Keratinocyte (primary cell): ENCODE results near the gene ZNF280D. TPM values are rescaled to one million over a fixed set of nuclear protein-coding genes. Genes with fewer than 3 reads are reported as not detected.

Experiments used
- DNase-seq: peaks from one replicate; pipeline ENCODE4 v3.0.0-alpha.2; 2011; ENCODE audit warnings: low read depth, missing footprints, low spot score
- FAIRE-seq: peaks from 2 replicates; lab custom pipeline; 2011; peaks lifted over from hg19 to GRCh38; lab: Jason Lieb, UNC
- H2AFZ ChIP-seq: 2 replicates; pipeline ENCODE4 v1.6.0; 2012; ENCODE audit warnings: low read length, control low read depth, inconsistent platforms; ENCODE audit not compliant: control insufficient read depth
- H3K27ac ChIP-seq: 2 replicates; pipeline ENCODE4 v1.5.1; 2011; ENCODE audit warnings: low read length; ENCODE audit not compliant: control insufficient read depth, insufficient read depth
- H3K27me3 ChIP-seq: 3 replicates; pipeline ENCODE4 v1.6.0; 2011; ENCODE audit warnings: low read length; ENCODE audit not compliant: control insufficient read depth, insufficient read depth; ENCODE audit errors: extremely low read depth
- H3K36me3 ChIP-seq, 2 experiments: 2 replicates in 1 of 2; 3 replicates in 1 of 2; pipeline ENCODE4 v1.5.1; 2011; ENCODE audit warnings: low read length in 2 of 2, mild to moderate bottlenecking in 1 of 2; ENCODE audit not compliant: control insufficient read depth in 2 of 2, insufficient read depth in 2 of 2; ENCODE audit errors: extremely low read depth in 1 of 2
- H3K4me1 ChIP-seq: 3 replicates; pipeline ENCODE4 v1.5.1; 2011; ENCODE audit warnings: low read length; ENCODE audit not compliant: control insufficient read depth, insufficient read depth; ENCODE audit errors: extremely low read depth
- H3K4me2 ChIP-seq: 3 replicates; pipeline ENCODE4 v1.6.0; 2011; ENCODE audit warnings: low read depth, low read length; ENCODE audit not compliant: control insufficient read depth, insufficient read depth; ENCODE audit errors: extremely low read depth
- H3K4me3 ChIP-seq, 3 experiments: fragments of 200-600 bp in 1 of 3; sonication (generic) in 1 of 3; 2 replicates in 2 of 3; 3 replicates in 1 of 3; pipeline ENCODE4 v1.5.1; 2011 to 2016; ENCODE audit warnings: low read length in 3 of 3, mild to moderate bottlenecking in 3 of 3, control low read depth in 2 of 3, inconsistent platforms in 1 of 3, low read depth in 1 of 3, mixed read lengths in 1 of 3, mixed run types in 1 of 3, moderate library complexity in 1 of 3; ENCODE audit not compliant: control insufficient read depth in 2 of 3, insufficient read depth in 2 of 3; ENCODE audit errors: extremely low read depth in 1 of 3
- H3K79me2 ChIP-seq: 2 replicates; pipeline ENCODE4 v1.6.0; 2012; ENCODE audit warnings: low read length; ENCODE audit not compliant: control insufficient read depth, insufficient read depth
- H3K9ac ChIP-seq: 3 replicates; pipeline ENCODE4 v1.6.0; 2011; ENCODE audit warnings: low read length; ENCODE audit not compliant: control insufficient read depth, insufficient read depth; ENCODE audit errors: extremely low read depth
- H3K9me1 ChIP-seq: 3 replicates; pipeline ENCODE4 v1.6.0; 2011; ENCODE audit warnings: low read length; ENCODE audit not compliant: control insufficient read depth, insufficient read depth; ENCODE audit errors: extremely low read depth
- H3K9me3 ChIP-seq: 2 replicates; pipeline ENCODE4 v1.5.1; 2012; ENCODE audit warnings: low read depth, low read length; ENCODE audit not compliant: control insufficient read depth
- H4K20me1 ChIP-seq: 3 replicates; pipeline ENCODE4 v1.6.0; 2011; ENCODE audit warnings: low read length; ENCODE audit not compliant: control insufficient read depth, insufficient read depth; ENCODE audit errors: extremely low read depth
- EZH2 ChIP-seq: IDR thresholded peaks from one replicate; pipeline ENCODE4 v1.6.1; 2012; ENCODE audit warnings: inconsistent platforms, mild to moderate bottlenecking, low read length, moderate library complexity
- dilution Hi-C: fragments of 300-500 bp; cut with MboI; formaldehyde crosslinking; loops from one replicate; pipeline ENCODE4 v1.7.0; 2020; ENCODE audit warnings: low sequenced_read_pairs; ENCODE audit not compliant: extremely low pct_ligation_motif_present
- polyA plus RNA-seq, 5 experiments: library from polyadenylated mRNA; depleted of rRNA in 3 of 5; stranded (reverse) in 3 of 5; stranded (forward) in 1 of 5; unstranded in 1 of 5; fragments of >200 nt; gene quantifications; 1 replicate in 1 of 5; 2 replicates in 3 of 5; 3 replicates in 1 of 5; pipeline versions ENCODE4 v1.2.1 to v1.2.3, GENCODE V29; 2011 to 2012; ENCODE audit warnings: missing spikeins in 2 of 5, low read depth in 1 of 5, low replicate concordance in 1 of 5
- TF ChIP-seq, protein P1 (sequence below), 3 experiments: IDR thresholded peaks in 1 of 3; conservative IDR thresholded peaks in 1 of 3; optimal IDR thresholded peaks in 1 of 3; 2 replicates in 2 of 3; 3 replicates in 1 of 3; pipeline versions ENCODE3 to v1.5.1; 2011; ENCODE audit warnings: low read length in 3 of 3, mild to moderate bottlenecking in 3 of 3, moderate library complexity in 2 of 3, control low read depth in 1 of 3, inconsistent platforms in 1 of 3; ENCODE audit not compliant: insufficient read depth in 2 of 3; ENCODE audit errors: extremely low read depth in 1 of 3

ZNF280D gene
- polyA plus RNA-seq, 1 donor (not counting 4 experiments of a cell fraction or from before 2014, with no cell fraction given): 8.7 TPM

DNA sequence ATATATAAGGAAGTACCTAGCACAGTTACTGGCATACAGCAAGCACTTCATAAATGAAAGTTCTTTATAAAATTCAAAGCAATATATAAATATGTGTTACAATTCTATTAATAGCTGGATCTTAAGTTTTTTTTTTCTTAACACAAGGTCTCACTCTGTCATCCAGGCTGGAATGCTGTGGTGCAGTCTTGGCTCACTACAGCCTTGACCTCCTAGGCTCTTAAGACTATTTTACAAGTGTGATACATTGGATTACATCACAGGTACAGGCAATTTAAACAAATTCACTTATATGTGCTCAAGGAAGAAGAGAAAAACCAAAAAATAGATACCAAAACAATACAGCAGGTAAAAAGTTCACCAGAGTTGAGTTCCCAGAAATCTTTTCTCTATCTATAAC lies 60.6 kb downstream of the ZNF280D start:
- Histone ChIP-seq H3K4me2 (no peak overlapping the region), H3K27me3 (no peaks in the 10 kb centered on the region), H3K4me3 (no peak overlapping the region), H3K9ac (no peak overlapping the region), H3K36me3 (peaks cover 0 to 2% of the 10 kb centered on the region in 2 experiments), H3K9me3 (no peaks in the 10 kb centered on the region), H3K79me2 (no peaks in the 10 kb centered on the region), H4K20me1 (no peaks in the 10 kb centered on the region), H3K4me1 (no peaks in the 10 kb centered on the region), H3K27ac (no peak overlapping the region), H2AFZ (no peak overlapping the region), H3K9me1 (no peaks in the 10 kb centered on the region)
- no peak for TF ChIP-seq EZH2
- TF ChIP-seq, protein P1, sequence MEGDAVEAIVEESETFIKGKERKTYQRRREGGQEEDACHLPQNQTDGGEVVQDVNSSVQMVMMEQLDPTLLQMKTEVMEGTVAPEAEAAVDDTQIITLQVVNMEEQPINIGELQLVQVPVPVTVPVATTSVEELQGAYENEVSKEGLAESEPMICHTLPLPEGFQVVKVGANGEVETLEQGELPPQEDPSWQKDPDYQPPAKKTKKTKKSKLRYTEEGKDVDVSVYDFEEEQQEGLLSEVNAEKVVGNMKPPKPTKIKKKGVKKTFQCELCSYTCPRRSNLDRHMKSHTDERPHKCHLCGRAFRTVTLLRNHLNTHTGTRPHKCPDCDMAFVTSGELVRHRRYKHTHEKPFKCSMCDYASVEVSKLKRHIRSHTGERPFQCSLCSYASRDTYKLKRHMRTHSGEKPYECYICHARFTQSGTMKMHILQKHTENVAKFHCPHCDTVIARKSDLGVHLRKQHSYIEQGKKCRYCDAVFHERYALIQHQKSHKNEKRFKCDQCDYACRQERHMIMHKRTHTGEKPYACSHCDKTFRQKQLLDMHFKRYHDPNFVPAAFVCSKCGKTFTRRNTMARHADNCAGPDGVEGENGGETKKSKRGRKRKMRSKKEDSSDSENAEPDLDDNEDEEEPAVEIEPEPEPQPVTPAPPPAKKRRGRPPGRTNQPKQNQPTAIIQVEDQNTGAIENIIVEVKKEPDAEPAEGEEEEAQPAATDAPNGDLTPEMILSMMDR (optimal IDR thresholded peaks at IDR 0.05 in 1 of 3, IDR thresholded peaks at IDR 0.05 in 1 of 3, conservative IDR thresholded peaks at IDR 0.05 in 1 of 3; ENCODE audit: extremely low read depth in 1 of 3, insufficient read depth in 2 of 3, low read length in 3 of 3): no peak
- FAIRE-seq (no peak), DNase-seq (no peak)
- dilution Hi-C loops: no loop called here

DNA sequence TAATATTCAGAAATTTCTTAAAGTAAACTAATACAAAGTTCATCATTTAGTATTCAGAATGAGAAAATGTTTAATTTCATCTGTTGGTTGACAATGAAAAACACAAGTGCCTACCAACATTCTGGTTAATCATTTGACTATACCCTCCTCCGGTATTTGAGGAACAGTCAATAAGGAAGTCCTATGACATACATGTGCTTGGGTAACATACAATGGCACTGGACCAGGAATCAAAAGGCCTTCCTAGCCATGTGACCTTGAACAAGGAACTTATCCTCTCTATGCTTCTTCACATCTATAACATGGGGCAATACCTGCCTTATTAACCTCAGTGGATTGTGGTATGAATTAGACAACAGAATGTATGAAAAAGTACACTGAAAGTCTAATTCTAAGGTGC lies 65.8 kb downstream of the ZNF280D start:
- H3K4me2 ChIP-seq: no peak overlapping the region
- no peak for TF ChIP-seq EZH2
- TF ChIP-seq, protein P1 (optimal IDR thresholded peaks at IDR 0.05 in 1 of 3, IDR thresholded peaks at IDR 0.05 in 1 of 3, conservative IDR thresholded peaks at IDR 0.05 in 1 of 3; ENCODE audit: extremely low read depth in 1 of 3, insufficient read depth in 2 of 3, low read length in 3 of 3): no peak
- H3K4me3 ChIP-seq: no peak overlapping the region
- no peaks in the 10 kb centered on the region for H3K4me1 ChIP-seq
- FAIRE-seq (no peak), DNase-seq (no peak)
- H3K9me1 ChIP-seq: no peaks in the 10 kb centered on the region
- dilution Hi-C loops: no loop called here
- H3K79me2 ChIP-seq: no peaks in the 10 kb centered on the region
- no peaks in the 10 kb centered on the region for H3K9me3 ChIP-seq
- H3K9ac ChIP-seq: no peak overlapping the region
- no peaks in the 10 kb centered on the region for H4K20me1 ChIP-seq
- no peak overlapping the region for H3K27ac ChIP-seq
- no peak overlapping the region for H2AFZ ChIP-seq
- no peaks in the 10 kb centered on the region for H3K27me3 ChIP-seq
- H3K36me3 ChIP-seq: no peaks in the 10 kb centered on the region
